Keratinocyte (primary cell): ENCODE data around the gene PFKM. TPM values are rescaled to one million over a fixed set of nuclear protein-coding genes. Genes with fewer than 3 reads are reported as not detected.

Experiments
- DNase-seq: peaks from one replicate; pipeline ENCODE4 v3.0.0-alpha.2; 2011; ENCODE audit warnings: low read depth, missing footprints, low spot score
- FAIRE-seq: peaks from 2 replicates; lab custom pipeline; 2011; peaks lifted over from hg19 to GRCh38; lab: Jason Lieb, UNC
- H2AFZ ChIP-seq: 2 replicates; pipeline ENCODE4 v1.6.0; 2012; ENCODE audit warnings: low read length, control low read depth, inconsistent platforms; ENCODE audit not compliant: control insufficient read depth
- H3K27ac ChIP-seq: 2 replicates; pipeline ENCODE4 v1.5.1; 2011; ENCODE audit warnings: low read length; ENCODE audit not compliant: control insufficient read depth, insufficient read depth
- H3K27me3 ChIP-seq: 3 replicates; pipeline ENCODE4 v1.6.0; 2011; ENCODE audit warnings: low read length; ENCODE audit not compliant: control insufficient read depth, insufficient read depth; ENCODE audit errors: extremely low read depth
- H3K36me3 ChIP-seq, 2 experiments: 2 replicates in 1 of 2; 3 replicates in 1 of 2; pipeline ENCODE4 v1.5.1; 2011; ENCODE audit warnings: low read length in 2 of 2, mild to moderate bottlenecking in 1 of 2; ENCODE audit not compliant: control insufficient read depth in 2 of 2, insufficient read depth in 2 of 2; ENCODE audit errors: extremely low read depth in 1 of 2
- H3K4me1 ChIP-seq: 3 replicates; pipeline ENCODE4 v1.5.1; 2011; ENCODE audit warnings: low read length; ENCODE audit not compliant: control insufficient read depth, insufficient read depth; ENCODE audit errors: extremely low read depth
- H3K4me2 ChIP-seq: 3 replicates; pipeline ENCODE4 v1.6.0; 2011; ENCODE audit warnings: low read depth, low read length; ENCODE audit not compliant: control insufficient read depth, insufficient read depth; ENCODE audit errors: extremely low read depth
- H3K4me3 ChIP-seq, 3 experiments: fragments of 200-600 bp in 1 of 3; sonication (generic) in 1 of 3; 2 replicates in 2 of 3; 3 replicates in 1 of 3; pipeline ENCODE4 v1.5.1; 2011 to 2016; ENCODE audit warnings: low read length in 3 of 3, mild to moderate bottlenecking in 3 of 3, control low read depth in 2 of 3, inconsistent platforms in 1 of 3, low read depth in 1 of 3, mixed read lengths in 1 of 3, mixed run types in 1 of 3, moderate library complexity in 1 of 3; ENCODE audit not compliant: control insufficient read depth in 2 of 3, insufficient read depth in 2 of 3; ENCODE audit errors: extremely low read depth in 1 of 3
- H3K79me2 ChIP-seq: 2 replicates; pipeline ENCODE4 v1.6.0; 2012; ENCODE audit warnings: low read length; ENCODE audit not compliant: control insufficient read depth, insufficient read depth
- H3K9ac ChIP-seq: 3 replicates; pipeline ENCODE4 v1.6.0; 2011; ENCODE audit warnings: low read length; ENCODE audit not compliant: control insufficient read depth, insufficient read depth; ENCODE audit errors: extremely low read depth
- H3K9me1 ChIP-seq: 3 replicates; pipeline ENCODE4 v1.6.0; 2011; ENCODE audit warnings: low read length; ENCODE audit not compliant: control insufficient read depth, insufficient read depth; ENCODE audit errors: extremely low read depth
- H3K9me3 ChIP-seq: 2 replicates; pipeline ENCODE4 v1.5.1; 2012; ENCODE audit warnings: low read depth, low read length; ENCODE audit not compliant: control insufficient read depth
- H4K20me1 ChIP-seq: 3 replicates; pipeline ENCODE4 v1.6.0; 2011; ENCODE audit warnings: low read length; ENCODE audit not compliant: control insufficient read depth, insufficient read depth; ENCODE audit errors: extremely low read depth
- CTCF ChIP-seq, 3 experiments: IDR thresholded peaks in 1 of 3; conservative IDR thresholded peaks in 1 of 3; optimal IDR thresholded peaks in 1 of 3; 2 replicates in 2 of 3; 3 replicates in 1 of 3; pipeline versions ENCODE3 to v1.5.1; 2011; ENCODE audit warnings: low read length in 3 of 3, mild to moderate bottlenecking in 3 of 3, moderate library complexity in 2 of 3, control low read depth in 1 of 3, inconsistent platforms in 1 of 3; ENCODE audit not compliant: insufficient read depth in 2 of 3; ENCODE audit errors: extremely low read depth in 1 of 3
- EZH2 ChIP-seq: IDR thresholded peaks from one replicate; pipeline ENCODE4 v1.6.1; 2012; ENCODE audit warnings: inconsistent platforms, mild to moderate bottlenecking, low read length, moderate library complexity
- dilution Hi-C: fragments of 300-500 bp; cut with MboI; formaldehyde crosslinking; loops from one replicate; pipeline ENCODE4 v1.7.0; 2020; ENCODE audit warnings: low sequenced_read_pairs; ENCODE audit not compliant: extremely low pct_ligation_motif_present
- polyA plus RNA-seq, 5 experiments: library from polyadenylated mRNA; depleted of rRNA in 3 of 5; stranded (reverse) in 3 of 5; stranded (forward) in 1 of 5; unstranded in 1 of 5; fragments of >200 nt; gene quantifications; 1 replicate in 1 of 5; 2 replicates in 3 of 5; 3 replicates in 1 of 5; pipeline versions ENCODE4 v1.2.1 to v1.2.3, GENCODE V29; 2011 to 2012; ENCODE audit warnings: missing spikeins in 2 of 5, low read depth in 1 of 5, low replicate concordance in 1 of 5

The PFKM gene
- polyA plus RNA-seq, 1 donor (not counting 4 experiments of a cell fraction or from before 2014, with no cell fraction given), result 67.9 TPM

GRCh38 chr12:48132826-48133225 is 13.7 kb downstream of the PFKM start:
- dilution Hi-C loops, result no loop called here
- Histone ChIP-seq H3K9me1 (no peaks in the 10 kb centered on the region), H3K9me3 (no peaks in the 10 kb centered on the region), H3K79me2 (no peaks in the 10 kb centered on the region), H3K27me3 (no peaks in the 10 kb centered on the region), H3K27ac (no peak overlapping the region), H2AFZ (no peak overlapping the region), H3K4me1 (no peaks in the 10 kb centered on the region), H3K9ac (no peak overlapping the region), H3K4me2 (no peak overlapping the region), H4K20me1 (no peaks in the 10 kb centered on the region), H3K4me3 (no peak overlapping the region), H3K36me3 (peaks cover 32 to 34% of the 10 kb centered on the region in 2 experiments)
- TF ChIP-seq EZH2, result no peak
- no peak for TF ChIP-seq CTCF (optimal IDR thresholded peaks at IDR 0.05 in 1 of 3, IDR thresholded peaks at IDR 0.05 in 1 of 3, conservative IDR thresholded peaks at IDR 0.05 in 1 of 3; ENCODE audit: extremely low read depth in 1 of 3, insufficient read depth in 2 of 3, low read length in 3 of 3)
- DNase-seq (no peak), FAIRE-seq (no peak)

GRCh38 chr12:48135027-48135426 is 15.9 kb downstream of the PFKM start:
- H3K27ac ChIP-seq, result no peak overlapping the region
- DNase-seq, result no peak
- H3K79me2 ChIP-seq, result no peaks in the 10 kb centered on the region
- H3K9me3 ChIP-seq, result no peaks in the 10 kb centered on the region
- no peak for FAIRE-seq
- H3K4me3 ChIP-seq, result no peak overlapping the region
- H3K27me3 ChIP-seq, result no peaks in the 10 kb centered on the region
- peaks cover 33 to 39% of the 10 kb centered on the region in 2 experiments for H3K36me3 ChIP-seq
- TF ChIP-seq CTCF (optimal IDR thresholded peaks at IDR 0.05 in 1 of 3, IDR thresholded peaks at IDR 0.05 in 1 of 3, conservative IDR thresholded peaks at IDR 0.05 in 1 of 3; ENCODE audit: extremely low read depth in 1 of 3, insufficient read depth in 2 of 3, low read length in 3 of 3) (no peak), EZH2 (no peak)
- dilution Hi-C loops, result no loop called here
- no peak overlapping the region for H2AFZ ChIP-seq
- no peaks in the 10 kb centered on the region for H4K20me1 ChIP-seq
- no peak overlapping the region for H3K9ac ChIP-seq
- H3K4me1 ChIP-seq, result no peaks in the 10 kb centered on the region
- no peaks in the 10 kb centered on the region for H3K9me1 ChIP-seq
- H3K4me2 ChIP-seq, result no peak overlapping the region
